GM12892 (cell line): ENCODE data around the gene GABRG3.

Experiments used
- POLR2A ChIP-seq: IDR thresholded peaks from 2 replicates; pipeline ENCODE4 v1.6.1; 2011; ENCODE audit warnings: low read depth, low read length, control low read depth
- POLR2AphosphoS5 ChIP-seq: IDR thresholded peaks from 2 replicates; pipeline ENCODE4 v1.6.1; 2011; ENCODE audit warnings: low read depth, low read length, control low read depth

GRCh38 chr15:27457766-27458165 is 486.8 kb downstream of the GABRG3 start:
- no peak for TF ChIP-seq POLR2A
- TF ChIP-seq POLR2AphosphoS5 = no peak
